Measurements from ENCODE around the gene MRPS27. TPM values are rescaled to one million over a fixed set of nuclear protein-coding genes. Genes with fewer than 3 reads are reported as not detected.

MRPS27 gene
- total and polyA plus RNA-seq, 9 of the 15 experiments (the other 6 are each of a cell fraction or from before 2014, with no cell fraction given): 73.6 to 144 (median 106) TPM

- no peak for TF ChIP-seq HINFP (tag; conservative IDR thresholded peaks at IDR 0.05; ENCODE audit: low read depth)
- no peak for TF ChIP-seq TCF7 (IDR thresholded peaks at IDR 0.05; ENCODE audit: borderline replicate concordance)
- TF ChIP-seq STAT5A (IDR thresholded peaks at IDR 0.05; ENCODE audit: borderline replicate concordance, low read length): no peak
- no peak for TF ChIP-seq ZNF253 (CRISPR knock-in tag; conservative IDR thresholded peaks at IDR 0.05)
- TF ChIP-seq FUS (optimal IDR thresholded peaks at IDR 0.05; ENCODE audit: low read depth, low read length): no peak
- no peak for TF ChIP-seq MBD1 (CRISPR knock-in tag; IDR thresholded peaks at IDR 0.05)
- TF ChIP-seq SIRT6 (IDR thresholded peaks at IDR 0.05; ENCODE audit: low read depth, low read length): no peak
- TF ChIP-seq ZBTB33 (CRISPR knock-in tag; IDR thresholded peaks at IDR 0.05): no peak
Observed at GRCh38 chr5:72223371-72223770, 96.7 kb downstream of the MRPS27 start (continued).
